Endothelial cell of umbilical vein (primary cell): Measurements from ENCODE around the gene VPS35. TPM values are rescaled to one million over a fixed set of nuclear protein-coding genes. Genes with fewer than 3 reads are reported as not detected.

Source experiments
- BruUV-seq: library from RNA; stranded (reverse); fragments of 400-500 nt; replicated peaks from 2 replicates; lab custom pipeline; 2021; lab: Mats Ljungman, UMichigan
- CTCF ChIA-PET: fragments of 300-600, 350-600 bp; sonication (Branson Sonifier 250); formaldehyde crosslinking; loops from one replicate; lab custom pipeline; 2021; ENCODE audit warnings: antibody characterized with exemption, inconsistent platforms; lab: Charles Lee
- POLR2A ChIA-PET: fragments of 300-600, 350-600 bp; sonication (Branson Sonifier 250); formaldehyde crosslinking; loops from one replicate; lab custom pipeline; 2021; ENCODE audit warnings: antibody characterized with exemption, inconsistent platforms; lab: Charles Lee
- DNase-seq: peaks from one replicate; pipeline ENCODE4 v3.0.0-alpha.2; 2011; ENCODE audit warnings: low read depth, low spot score
- FAIRE-seq: peaks from 2 replicates; lab custom pipeline; 2011; peaks lifted over from hg19 to GRCh38; lab: Jason Lieb, UNC
- H2AFZ ChIP-seq: 2 replicates; pipeline ENCODE4 v1.6.0; 2012; ENCODE audit warnings: low read depth, low read length, control low read depth, inconsistent platforms
- H3K27ac ChIP-seq: 2 replicates; pipeline ENCODE4 v1.5.1; 2011; ENCODE audit warnings: low read depth, mild to moderate bottlenecking, control low read depth, low read length, moderate library complexity; ENCODE audit not compliant: insufficient read depth
- H3K27me3 ChIP-seq, 2 experiments: 2 replicates each; pipeline versions ENCODE4 v1.6.0 to v1.6.1; 2011; ENCODE audit warnings: low read length in 2 of 2, mixed read lengths in 1 of 2; ENCODE audit not compliant: control insufficient read depth in 2 of 2, insufficient read depth in 2 of 2
- H3K36me3 ChIP-seq, 2 experiments: 2 replicates in 1 of 2; 3 replicates in 1 of 2; pipeline ENCODE4 v1.5.1; 2011; ENCODE audit warnings: low read length in 2 of 2, mild to moderate bottlenecking in 1 of 2, moderate library complexity in 1 of 2; ENCODE audit not compliant: control insufficient read depth in 2 of 2, insufficient read depth in 2 of 2; ENCODE audit errors: extremely low read depth in 1 of 2
- H3K4me1 ChIP-seq: 3 replicates; pipeline ENCODE4 v1.5.1; 2011; ENCODE audit warnings: mild to moderate bottlenecking, low read length; ENCODE audit not compliant: control insufficient read depth, insufficient read depth; ENCODE audit errors: extremely low read depth
- H3K4me2 ChIP-seq: 2 replicates; pipeline ENCODE4 v1.6.1; 2011; ENCODE audit warnings: low read length, control low read depth, mixed read lengths; ENCODE audit not compliant: insufficient read depth
- H3K4me3 ChIP-seq, 3 experiments: fragments of 200-600 bp in 1 of 3; sonication (generic), shearing (Covaris generic) in 1 of 3; replicated peaks in 1 of 3; 2 replicates each; pipeline ENCODE4 v1.5.1; 2011 to 2016; ENCODE audit warnings: control low read depth in 3 of 3, low read length in 3 of 3, mild to moderate bottlenecking in 2 of 3, inconsistent platforms in 1 of 3, low read depth in 1 of 3, moderate library complexity in 1 of 3; ENCODE audit not compliant: insufficient read depth in 1 of 3
- H3K79me2 ChIP-seq: 2 replicates; pipeline ENCODE4 v1.6.0; 2012; ENCODE audit warnings: low read length, inconsistent platforms; ENCODE audit not compliant: control insufficient read depth, insufficient read depth
- H3K9ac ChIP-seq: replicated peaks from 2 replicates; pipeline ENCODE3; 2011; ENCODE audit warnings: low read length, control low read depth; ENCODE audit not compliant: insufficient read depth; ENCODE audit errors: extremely low read depth
- H3K9me1 ChIP-seq: replicated peaks from 3 replicates; pipeline ENCODE4 v1.6.0; 2011; ENCODE audit warnings: mild to moderate bottlenecking, low read length; ENCODE audit not compliant: control insufficient read depth, insufficient read depth; ENCODE audit errors: extremely low read depth
- H3K9me3 ChIP-seq: replicated peaks from 2 replicates; pipeline ENCODE4 v1.5.1; 2012; ENCODE audit warnings: low read length, inconsistent platforms; ENCODE audit not compliant: control insufficient read depth, insufficient read depth
- H4K20me1 ChIP-seq: replicated peaks from 2 replicates; pipeline ENCODE3; 2011; ENCODE audit warnings: mild to moderate bottlenecking, low read length; ENCODE audit not compliant: control insufficient read depth, insufficient read depth; ENCODE audit errors: extremely low read depth
- EZH2 ChIP-seq: IDR thresholded peaks from 2 replicates; pipeline ENCODE4 v1.6.1; 2012; ENCODE audit warnings: borderline replicate concordance, low read depth, mild to moderate bottlenecking, moderate library complexity, low read length, inconsistent platforms; ENCODE audit not compliant: severe bottlenecking
- FOS ChIP-seq: IDR thresholded peaks from 2 replicates; pipeline ENCODE4 v1.6.1; 2011; ENCODE audit warnings: mild to moderate bottlenecking, low read length, moderate library complexity, borderline replicate concordance; ENCODE audit not compliant: insufficient read depth
- GATA2 ChIP-seq: IDR thresholded peaks from 2 replicates; pipeline ENCODE4 v1.7.0; 2011; ENCODE audit warnings: low read depth, mild to moderate bottlenecking, moderate library complexity, mixed read lengths, low read length; ENCODE audit not compliant: insufficient read length, insufficient read depth
- JUN ChIP-seq: IDR thresholded peaks from 2 replicates; pipeline ENCODE4 v1.6.1; 2011; ENCODE audit warnings: borderline replicate concordance, low read depth; ENCODE audit not compliant: insufficient read length, insufficient read depth
- MYC ChIP-seq: IDR thresholded peaks from one replicate; pipeline ENCODE4 v1.6.1; 2011; ENCODE audit warnings: mild to moderate bottlenecking, low read depth, low read length
- POLR2A ChIP-seq: IDR thresholded peaks from 2 replicates; pipeline ENCODE4 v1.6.1; 2012; ENCODE audit warnings: low read depth, mild to moderate bottlenecking, control low read depth, low read length
- POLR2AphosphoS5 ChIP-seq: IDR thresholded peaks from 2 replicates; pipeline ENCODE4 v1.6.1; 2012; ENCODE audit warnings: low read depth, mild to moderate bottlenecking, control low read depth, low read length, moderate library complexity; ENCODE audit not compliant: insufficient read depth
- dilution Hi-C: fragments of 300-500 bp; cut with MboI; formaldehyde crosslinking; loops from one replicate; pipeline ENCODE4 v1.15.0; 2019; ENCODE audit warnings: low sequenced_read_pairs; ENCODE audit not compliant: extremely low pct_ligation_motif_present
- intact Hi-C: fragments of 100-400 bp; cut with micrococcal nuclease; formaldehyde crosslinking; loops from one replicate; pipeline ENCODE4 v1.10.0; 2022
- polyA plus RNA-seq, 4 experiments: library from polyadenylated mRNA; depleted of rRNA in 3 of 4; stranded (reverse) in 3 of 4; unstranded in 1 of 4; fragments of >200 nt; gene quantifications; 2 replicates each; pipeline versions ENCODE4 v1.2.1 to v1.2.3, GENCODE V29; 2011 to 2012; ENCODE audit warnings: missing spikeins in 1 of 4
- total RNA-seq: library from RNA; stranded (reverse); gene quantifications from 2 replicates; pipeline ENCODE4 v1.2.3, GENCODE V29; 2021
- TF ChIP-seq, protein P1 (sequence below), 2 donors: IDR thresholded peaks; 1 replicate in 1 of 2; 2 replicates in 1 of 2; pipeline ENCODE4 v1.5.1; 2011; ENCODE audit warnings: low read length in 2 of 2, mild to moderate bottlenecking in 2 of 2, moderate library complexity in 2 of 2, control low read depth in 1 of 2, inconsistent platforms in 1 of 2, low read depth in 1 of 2; ENCODE audit not compliant: insufficient read depth in 1 of 2; ENCODE audit errors: extremely low read depth in 1 of 2
- TF ChIP-seq, protein P2 (sequence below): IDR thresholded peaks from 2 replicates; pipeline ENCODE4 v1.6.1; 2011; ENCODE audit not compliant: insufficient read depth, insufficient read length

VPS35 gene
- total and polyA plus RNA-seq, 2 donors (not counting 3 experiments of a cell fraction or from before 2014, with no cell fraction given) = 19.7 to 102 TPM

DNA sequence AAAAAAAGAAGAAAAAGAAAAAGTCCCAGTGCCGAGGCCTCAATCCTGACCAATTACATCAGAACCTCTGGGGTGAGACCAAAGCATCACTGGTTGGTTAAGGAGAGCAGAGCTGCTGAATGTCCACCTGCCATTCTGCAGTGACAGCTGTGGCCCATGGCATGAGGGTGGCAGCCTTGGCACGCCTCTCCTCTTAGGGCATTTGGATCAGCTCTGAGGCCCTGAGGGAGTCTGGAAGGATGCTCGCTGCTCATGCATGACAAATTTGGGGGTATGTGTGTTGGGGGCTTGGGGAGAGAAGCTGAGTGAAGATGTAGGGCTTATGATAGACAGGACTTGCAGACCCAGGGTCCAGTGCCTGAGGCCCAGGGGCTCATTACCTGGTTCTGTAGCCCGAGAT is 32.9 kb upstream of the VPS35 start:
- H3K36me3 ChIP-seq = no peaks in the 10 kb centered on the region

More for the DNA sequence above, 32.9 kb upstream of the VPS35 start:
- Histone ChIP-seq H3K27ac (no peak overlapping the region), H3K4me3 (no peak overlapping the region), H2AFZ (no peak overlapping the region), H3K9ac (no peak overlapping the region), H3K27me3 (no peaks in the 10 kb centered on the region), H3K9me1 (no peaks in the 10 kb centered on the region), H4K20me1 (no peaks in the 10 kb centered on the region), H3K9me3 (no peaks in the 10 kb centered on the region), H3K79me2 (no peaks in the 10 kb centered on the region), H3K4me1 (no peaks in the 10 kb centered on the region), H3K4me2 (no peak overlapping the region)
- ChIA-PET POLR2A (no interaction called here), CTCF (no interaction called here)
- no TSS peak for BruUV-seq
- intact Hi-C loops = no loop called here
- dilution Hi-C loops = no loop called here
- TF ChIP-seq, protein P1, sequence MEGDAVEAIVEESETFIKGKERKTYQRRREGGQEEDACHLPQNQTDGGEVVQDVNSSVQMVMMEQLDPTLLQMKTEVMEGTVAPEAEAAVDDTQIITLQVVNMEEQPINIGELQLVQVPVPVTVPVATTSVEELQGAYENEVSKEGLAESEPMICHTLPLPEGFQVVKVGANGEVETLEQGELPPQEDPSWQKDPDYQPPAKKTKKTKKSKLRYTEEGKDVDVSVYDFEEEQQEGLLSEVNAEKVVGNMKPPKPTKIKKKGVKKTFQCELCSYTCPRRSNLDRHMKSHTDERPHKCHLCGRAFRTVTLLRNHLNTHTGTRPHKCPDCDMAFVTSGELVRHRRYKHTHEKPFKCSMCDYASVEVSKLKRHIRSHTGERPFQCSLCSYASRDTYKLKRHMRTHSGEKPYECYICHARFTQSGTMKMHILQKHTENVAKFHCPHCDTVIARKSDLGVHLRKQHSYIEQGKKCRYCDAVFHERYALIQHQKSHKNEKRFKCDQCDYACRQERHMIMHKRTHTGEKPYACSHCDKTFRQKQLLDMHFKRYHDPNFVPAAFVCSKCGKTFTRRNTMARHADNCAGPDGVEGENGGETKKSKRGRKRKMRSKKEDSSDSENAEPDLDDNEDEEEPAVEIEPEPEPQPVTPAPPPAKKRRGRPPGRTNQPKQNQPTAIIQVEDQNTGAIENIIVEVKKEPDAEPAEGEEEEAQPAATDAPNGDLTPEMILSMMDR (IDR thresholded peaks at IDR 0.05; ENCODE audit: extremely low read depth in 1 of 2, insufficient read depth in 1 of 2, low read depth in 1 of 2, low read length in 2 of 2) = no peak
- TF ChIP-seq JUN (no peak), EZH2 (no peak), FOS (no peak), POLR2A (no peak), POLR2AphosphoS5 (no peak), MYC (no peak), GATA2 (no peak)
- TF ChIP-seq, protein P2, sequence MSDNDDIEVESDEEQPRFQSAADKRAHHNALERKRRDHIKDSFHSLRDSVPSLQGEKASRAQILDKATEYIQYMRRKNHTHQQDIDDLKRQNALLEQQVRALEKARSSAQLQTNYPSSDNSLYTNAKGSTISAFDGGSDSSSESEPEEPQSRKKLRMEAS = no peak
- no peak for FAIRE-seq
- no peak for DNase-seq
